ENCODE measurements around the gene MLYCD.

The MLYCD gene

GRCh38 chr16:83853834-83854233 is 45.1 kb upstream of the MLYCD start:
- Histone ChIP-seq H3K36me3 (replicated peaks) (no peaks in the 10 kb centered on the region), H3K27ac (no peak overlapping the region), H3K27me3 (replicated peaks) (no peaks in the 10 kb centered on the region), H3K4me3 (ENCODE audit: low read depth, low read length) (no peak overlapping the region)
- in situ Hi-C loops (cut with HindIII; ENCODE audit: low pct_ligation_motif_present, low sequenced_read_pairs) = no loop called here
- no peak for DNase-seq
- no peak for TF ChIP-seq CTCF (IDR thresholded peaks at IDR 0.05; ENCODE audit: low read depth, low read length, missing control alignments)

- in situ Hi-C loops (cut with HindIII; ENCODE audit: low pct_ligation_motif_present, low sequenced_read_pairs) = no loop called here
- DNase-seq = no peak
- Histone ChIP-seq H3K4me3 (ENCODE audit: low read depth, low read length) (no peak overlapping the region), H3K27ac (no peak overlapping the region), H3K27me3 (replicated peaks) (no peaks in the 10 kb centered on the region), H3K36me3 (replicated peaks) (no peaks in the 10 kb centered on the region)
- TF ChIP-seq CTCF (IDR thresholded peaks at IDR 0.05; ENCODE audit: low read depth, low read length, missing control alignments) = no peak
These were observed 44.5 kb upstream of the MLYCD start for GRCh38 chr16:83854420-83854819.

- no peaks in the 10 kb centered on the region for H3K36me3 ChIP-seq (replicated peaks)
- no peak overlapping the region for H3K4me3 ChIP-seq (ENCODE audit: low read depth, low read length)
- no peak for DNase-seq
- no peak overlapping the region for H3K27ac ChIP-seq
- no peak for TF ChIP-seq CTCF (IDR thresholded peaks at IDR 0.05; ENCODE audit: low read depth, low read length, missing control alignments)
- in situ Hi-C loops (cut with HindIII; ENCODE audit: low pct_ligation_motif_present, low sequenced_read_pairs) = no loop called here
- no peaks in the 10 kb centered on the region for H3K27me3 ChIP-seq (replicated peaks)
These were observed 42.1 kb upstream of the MLYCD start for GRCh38 chr16:83856792-83857191.

- TF ChIP-seq CTCF (IDR thresholded peaks at IDR 0.05; ENCODE audit: low read depth, low read length, missing control alignments) = no peak
- DNase-seq = no peak
- H3K36me3 ChIP-seq (replicated peaks) = no peaks in the 10 kb centered on the region
- H3K27me3 ChIP-seq (replicated peaks) = no peaks in the 10 kb centered on the region
- H3K4me3 ChIP-seq (ENCODE audit: low read depth, low read length) = no peak overlapping the region
- in situ Hi-C loops (cut with HindIII; ENCODE audit: low pct_ligation_motif_present, low sequenced_read_pairs) = no loop called here
- H3K27ac ChIP-seq = no peak overlapping the region
These were observed 39.6 kb upstream of the MLYCD start for GRCh38 chr16:83859265-83859664.

- no peak for TF ChIP-seq CTCF (IDR thresholded peaks at IDR 0.05; ENCODE audit: low read depth, low read length, missing control alignments)
- peaks cover 2% of the 10 kb centered on the region for H3K27me3 ChIP-seq (replicated peaks)
- DNase-seq = no peak
- no peaks in the 10 kb centered on the region for H3K36me3 ChIP-seq (replicated peaks)
- no peak overlapping the region for H3K27ac ChIP-seq
- in situ Hi-C loops (cut with HindIII; ENCODE audit: low pct_ligation_motif_present, low sequenced_read_pairs) = no loop called here
- H3K4me3 ChIP-seq (ENCODE audit: low read depth, low read length) = no peak overlapping the region
These were observed 36.3 kb upstream of the MLYCD start for GRCh38 chr16:83862661-83863060.

GRCh38 chr16:83863682-83864081 is 35.2 kb upstream of the MLYCD start:
- Histone ChIP-seq H3K27me3 (replicated peaks) (peaks cover 2% of the 10 kb centered on the region), H3K36me3 (replicated peaks) (no peaks in the 10 kb centered on the region), H3K27ac (no peak overlapping the region), H3K4me3 (ENCODE audit: low read depth, low read length) (no peak overlapping the region)
- in situ Hi-C loops (cut with HindIII; ENCODE audit: low pct_ligation_motif_present, low sequenced_read_pairs) = no loop called here
- no peak for DNase-seq
- TF ChIP-seq CTCF (IDR thresholded peaks at IDR 0.05; ENCODE audit: low read depth, low read length, missing control alignments) = no peak
